Fibroblast of pulmonary artery (primary cell): ENCODE measurements around the gene RPTOR.

Source experiments
- DNase-seq: peaks from one replicate; pipeline ENCODE4 v3.0.0-alpha.2; 2010; ENCODE audit warnings: low read depth
- H3K4me3 ChIP-seq: replicated peaks from 2 replicates; pipeline ENCODE4 v1.5.1; 2011; ENCODE audit warnings: low read depth, mild to moderate bottlenecking, control low read depth, low read length, moderate library complexity
- TF ChIP-seq, protein P1 (sequence below): IDR thresholded peaks from 2 replicates; pipeline ENCODE4 v1.5.1; 2011; ENCODE audit warnings: mild to moderate bottlenecking, control low read depth, low read length, inconsistent platforms; ENCODE audit errors: missing control alignments

RPTOR gene

DNA sequence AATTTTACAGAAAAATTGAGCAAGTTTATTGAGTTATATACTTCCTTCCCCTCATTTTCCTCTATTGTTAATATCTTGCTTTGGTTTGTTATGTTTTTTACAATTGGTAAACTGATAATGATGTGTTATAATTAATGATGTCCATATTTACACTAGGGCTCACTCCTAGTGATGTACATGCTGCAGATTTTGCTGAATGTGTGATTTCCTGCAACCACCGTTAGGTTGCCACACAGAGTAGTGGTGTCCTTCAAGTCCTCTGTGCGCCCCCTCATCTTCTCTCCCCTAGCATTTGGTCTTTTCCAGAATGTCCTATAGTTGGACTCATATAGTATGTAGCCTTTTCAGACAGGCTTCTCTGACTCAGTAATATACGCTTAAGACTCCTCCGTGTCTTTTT lies 167.5 kb downstream of the RPTOR start:
- no peak for DNase-seq
- no peak overlapping the region for H3K4me3 ChIP-seq
- TF ChIP-seq, protein P1, sequence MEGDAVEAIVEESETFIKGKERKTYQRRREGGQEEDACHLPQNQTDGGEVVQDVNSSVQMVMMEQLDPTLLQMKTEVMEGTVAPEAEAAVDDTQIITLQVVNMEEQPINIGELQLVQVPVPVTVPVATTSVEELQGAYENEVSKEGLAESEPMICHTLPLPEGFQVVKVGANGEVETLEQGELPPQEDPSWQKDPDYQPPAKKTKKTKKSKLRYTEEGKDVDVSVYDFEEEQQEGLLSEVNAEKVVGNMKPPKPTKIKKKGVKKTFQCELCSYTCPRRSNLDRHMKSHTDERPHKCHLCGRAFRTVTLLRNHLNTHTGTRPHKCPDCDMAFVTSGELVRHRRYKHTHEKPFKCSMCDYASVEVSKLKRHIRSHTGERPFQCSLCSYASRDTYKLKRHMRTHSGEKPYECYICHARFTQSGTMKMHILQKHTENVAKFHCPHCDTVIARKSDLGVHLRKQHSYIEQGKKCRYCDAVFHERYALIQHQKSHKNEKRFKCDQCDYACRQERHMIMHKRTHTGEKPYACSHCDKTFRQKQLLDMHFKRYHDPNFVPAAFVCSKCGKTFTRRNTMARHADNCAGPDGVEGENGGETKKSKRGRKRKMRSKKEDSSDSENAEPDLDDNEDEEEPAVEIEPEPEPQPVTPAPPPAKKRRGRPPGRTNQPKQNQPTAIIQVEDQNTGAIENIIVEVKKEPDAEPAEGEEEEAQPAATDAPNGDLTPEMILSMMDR: no peak

DNA sequence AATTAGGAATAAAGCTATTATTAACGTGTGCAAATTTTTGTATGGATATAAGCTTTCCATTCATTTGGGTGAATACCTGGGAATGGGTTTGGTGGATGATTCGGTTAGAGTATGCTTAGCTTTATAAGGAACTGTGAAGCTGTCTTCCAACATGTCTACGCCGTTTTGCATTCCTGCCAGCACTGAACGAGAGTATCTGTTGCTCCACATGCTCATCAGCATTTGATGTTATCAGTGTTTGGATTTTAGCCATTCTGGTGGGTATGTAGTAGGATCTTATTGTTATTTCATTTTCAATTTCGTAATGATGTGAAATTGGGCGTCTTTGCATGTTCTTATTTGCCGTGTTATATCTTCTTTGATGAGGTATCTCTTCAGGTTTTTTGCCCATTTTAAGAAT lies 168.0 kb downstream of the RPTOR start:
- no peak overlapping the region for H3K4me3 ChIP-seq

DNA sequence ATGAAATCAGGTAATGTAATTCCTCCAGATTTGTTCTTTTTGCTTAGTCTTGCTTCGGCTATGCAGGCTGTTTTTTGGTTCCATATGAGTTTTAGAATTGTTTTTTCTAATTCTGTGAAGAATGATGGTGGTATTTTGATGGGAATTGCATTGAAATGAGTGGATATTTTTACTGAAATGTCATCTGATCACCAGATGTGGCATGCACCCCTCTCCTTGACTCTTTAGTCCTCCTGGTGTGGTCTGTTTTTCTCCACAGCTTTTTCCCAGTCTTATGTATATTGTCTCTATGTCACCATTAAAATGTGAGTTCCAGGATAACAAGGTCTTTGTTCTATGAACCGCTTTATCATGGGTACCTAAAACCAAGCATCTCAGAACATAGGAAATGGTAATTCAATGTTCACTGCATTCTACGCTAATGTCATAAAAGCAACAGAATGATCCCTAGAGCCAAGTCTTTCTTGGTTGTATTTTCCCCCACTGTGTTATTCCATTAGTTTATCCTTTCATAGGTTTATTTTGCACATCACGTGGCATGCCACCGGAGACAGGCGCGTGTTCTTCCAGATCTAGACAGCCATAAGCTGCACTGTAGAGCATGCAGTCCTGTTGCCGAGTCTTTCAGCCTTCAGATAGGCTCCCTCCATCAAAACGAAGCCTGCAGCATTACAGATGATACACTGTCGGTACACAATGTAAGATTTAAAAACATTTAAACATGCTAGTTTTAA lies 172.5 kb downstream of the RPTOR start:
- DNase-seq: no peak
- TF ChIP-seq, protein P1: no peak
- no peak overlapping the region for H3K4me3 ChIP-seq

More for the DNA sequence above, 168.0 kb downstream of the RPTOR start:
- TF ChIP-seq, protein P1: no peak
- DNase-seq: no peak

DNA sequence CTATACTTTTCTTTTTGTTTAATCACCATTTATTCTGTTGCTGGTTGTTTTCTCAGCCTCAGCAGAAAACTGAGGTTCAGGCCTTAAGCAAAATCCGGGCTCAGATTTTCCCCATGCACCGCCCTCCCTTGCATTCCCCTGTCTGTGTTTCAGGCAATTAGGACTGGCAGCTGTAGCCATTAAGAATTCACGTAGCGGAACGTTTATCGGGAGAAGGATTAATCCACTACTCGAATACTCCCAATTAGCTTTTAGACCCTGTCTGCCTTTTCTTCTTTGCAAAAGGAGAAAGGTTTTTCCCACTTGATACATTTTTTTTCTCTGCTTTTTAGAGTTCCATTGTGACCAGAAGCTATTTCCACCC lies 173.1 kb downstream of the RPTOR start:
- no peak for DNase-seq
- TF ChIP-seq, protein P1: no peak
- H3K4me3 ChIP-seq: no peak overlapping the region

DNA sequence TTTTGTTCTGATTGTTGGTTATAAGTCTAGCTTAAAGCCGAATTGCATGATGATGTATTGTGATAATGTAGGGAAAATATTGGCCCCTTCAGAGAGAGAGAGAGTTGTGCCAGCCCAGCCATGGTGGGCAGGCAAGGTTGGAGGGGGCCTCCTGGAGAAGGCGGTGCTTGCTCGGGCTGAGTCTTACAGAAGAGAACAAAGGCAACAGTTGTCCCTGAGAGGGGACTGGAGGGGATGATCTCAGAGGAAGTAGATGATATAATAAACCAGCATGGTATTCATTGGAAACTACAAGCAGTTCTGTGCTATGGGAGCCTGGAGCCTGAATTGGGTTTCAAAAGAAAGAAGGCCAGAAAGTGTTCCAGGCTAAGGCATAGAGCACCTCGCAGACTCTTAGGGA lies 173.8 kb downstream of the RPTOR start:
- H3K4me3 ChIP-seq: no peak overlapping the region
- DNase-seq: no peak
- TF ChIP-seq, protein P1: no peak

DNA sequence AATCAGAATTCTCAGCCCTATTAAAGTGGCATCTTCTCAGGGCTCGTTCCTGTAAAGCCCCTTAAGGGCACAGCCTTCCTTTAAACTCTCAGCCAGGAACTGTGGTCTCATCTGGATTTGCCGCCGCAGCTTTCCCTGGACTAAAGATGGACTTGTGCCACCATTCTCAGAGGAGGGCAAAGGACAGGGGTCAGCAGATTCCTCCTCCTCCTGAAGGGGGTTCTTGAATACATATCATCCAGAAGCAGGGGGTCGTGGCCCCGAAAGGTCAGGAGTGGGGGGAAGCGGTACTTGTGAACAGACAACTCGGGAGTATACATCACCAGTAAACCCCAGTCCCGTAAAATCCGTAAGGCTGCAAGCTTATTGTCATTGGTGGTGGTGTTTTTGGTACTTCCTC lies 174.8 kb downstream of the RPTOR start:
- DNase-seq: no peak
- no peak overlapping the region for H3K4me3 ChIP-seq
- TF ChIP-seq, protein P1: no peak
